ENCODE data around the gene SLAMF1.
"Not testable (repeated sequence)": the region's sequence is repeated elsewhere in the genome, so short reads cannot be mapped to it uniquely, and the experiment has no call there.

The SLAMF1 gene

DNA sequence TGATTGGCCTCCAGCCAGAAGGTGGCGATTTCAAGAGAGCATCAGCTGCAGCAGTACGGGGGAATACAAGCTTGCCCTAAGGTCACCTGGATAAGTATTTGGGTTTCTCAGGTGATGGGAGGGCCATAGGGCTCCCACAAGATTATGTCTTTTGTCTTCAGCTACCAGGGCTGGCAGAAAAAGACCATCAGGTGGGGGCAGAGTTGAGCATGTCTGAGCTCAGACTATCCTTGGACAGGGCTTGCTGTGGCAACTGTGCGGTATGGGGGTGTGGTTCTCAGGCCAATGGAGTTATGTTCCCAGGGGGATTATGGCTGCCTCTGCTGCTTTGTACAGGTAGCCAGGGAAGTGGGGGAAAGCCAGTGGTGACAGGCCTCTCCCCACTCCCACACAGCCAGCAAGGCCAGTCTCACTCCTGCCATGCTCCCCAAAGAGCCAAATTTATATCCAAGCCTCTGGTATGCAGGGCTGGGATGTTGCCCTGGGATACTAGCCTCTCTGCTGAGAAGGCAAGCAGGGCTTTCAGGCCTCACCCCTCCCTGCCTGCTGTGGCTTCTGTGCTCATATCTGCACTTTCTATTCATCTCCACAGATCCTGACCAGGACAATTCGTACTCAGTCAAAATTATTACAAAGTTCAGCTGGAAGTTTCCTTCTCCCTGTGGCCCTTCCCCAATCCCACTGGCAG, 40.9 kb downstream of the SLAMF1 start:
- peak; percentile 7 for TF ChIP-seq CTCF (conservative IDR thresholded peaks at IDR 0.05; ENCODE audit: low read depth, low read length)
- H3K4me3 ChIP-seq (ENCODE audit: low read length) = no peak overlapping the region
- DNase-seq (ENCODE audit: low read depth) = peak; percentile 12

GRCh38 chr1:160605205-160605604, 41.6 kb downstream of the SLAMF1 start:
- no peak overlapping the region for H3K4me3 ChIP-seq (ENCODE audit: low read length)
- no peak for TF ChIP-seq CTCF (conservative IDR thresholded peaks at IDR 0.05; ENCODE audit: low read depth, low read length)
- DNase-seq (ENCODE audit: low read depth) = no peak

DNA sequence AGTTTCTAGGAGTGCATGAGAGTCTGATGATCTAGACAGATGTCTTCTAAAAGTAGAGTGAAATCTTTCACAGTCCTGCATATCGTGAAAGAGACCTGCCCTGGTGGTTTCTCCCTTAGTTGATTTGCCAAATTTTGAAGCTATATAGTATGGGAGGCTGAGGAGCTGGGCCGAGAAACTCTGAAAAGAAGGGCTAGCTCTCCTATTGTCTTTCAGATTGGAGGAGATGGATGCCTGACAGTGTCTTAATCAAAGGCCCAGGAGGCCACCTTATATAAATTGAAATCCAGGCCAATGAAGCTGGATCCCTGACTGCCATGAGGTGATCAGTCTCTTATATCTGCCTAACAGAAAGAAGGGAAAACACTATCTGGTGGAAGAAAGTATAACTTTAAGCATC, 49.1 kb downstream of the SLAMF1 start:
- TF ChIP-seq CTCF (conservative IDR thresholded peaks at IDR 0.05; ENCODE audit: low read depth, low read length) = no peak
- no peak overlapping the region for H3K4me3 ChIP-seq (ENCODE audit: low read length)
- no peak for DNase-seq (ENCODE audit: low read depth)

DNA sequence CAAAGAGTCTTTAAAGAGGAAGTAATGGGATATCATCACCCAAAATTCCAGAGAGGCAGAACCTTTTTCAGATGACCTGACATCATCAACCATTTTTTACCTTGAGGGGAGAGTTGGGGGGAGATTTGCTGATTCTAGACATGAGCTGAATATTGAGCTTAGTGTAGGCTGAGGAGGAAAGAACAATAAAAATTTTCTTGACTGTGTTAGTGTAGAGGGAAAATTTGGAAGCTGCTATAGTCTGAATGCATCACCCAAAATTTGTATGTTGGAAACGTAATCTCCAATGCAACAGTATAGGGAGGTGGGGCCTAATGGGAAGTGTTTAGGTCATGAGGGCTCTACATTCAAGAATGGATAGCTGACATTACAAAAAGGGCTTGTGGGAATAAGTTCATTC, 49.8 kb downstream of the SLAMF1 start:
- H3K4me3 ChIP-seq (ENCODE audit: low read length) = no peak overlapping the region
- no peak for DNase-seq (ENCODE audit: low read depth)
- no peak for TF ChIP-seq CTCF (conservative IDR thresholded peaks at IDR 0.05; ENCODE audit: low read depth, low read length)

GRCh38 chr1:160590488-160590887, 56.4 kb downstream of the SLAMF1 start:
- no peak for TF ChIP-seq CTCF (conservative IDR thresholded peaks at IDR 0.05; ENCODE audit: low read depth, low read length)
- no peak for DNase-seq (ENCODE audit: low read depth)
- H3K4me3 ChIP-seq (ENCODE audit: low read length) = no peak overlapping the region

DNA sequence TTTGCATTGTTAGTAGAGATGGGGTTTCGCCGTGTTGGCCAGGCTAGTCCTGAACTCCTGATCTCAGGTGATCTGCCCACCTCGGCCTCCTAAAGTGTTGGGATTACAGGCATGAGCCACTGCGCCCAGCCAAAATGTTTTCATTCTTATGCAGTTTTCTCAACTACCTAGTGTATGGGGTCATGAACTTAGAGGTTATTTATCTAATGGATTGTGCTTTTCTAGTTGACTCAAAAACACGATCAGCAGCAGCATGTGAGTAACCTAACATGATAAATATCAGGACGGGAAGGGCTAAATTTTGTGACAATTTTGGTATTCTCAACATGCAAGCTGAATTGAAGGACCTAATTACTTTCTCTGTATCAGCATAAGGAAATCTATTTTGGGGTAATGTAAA, 58.4 kb downstream of the SLAMF1 start:
- no peak for TF ChIP-seq CTCF (conservative IDR thresholded peaks at IDR 0.05; ENCODE audit: low read depth, low read length)
- no peak overlapping the region for H3K4me3 ChIP-seq (ENCODE audit: low read length)
- DNase-seq (ENCODE audit: low read depth) = no peak

- H3K4me3 ChIP-seq (ENCODE audit: low read length) = no peak overlapping the region
- no peak for DNase-seq (ENCODE audit: low read depth)
- TF ChIP-seq CTCF (conservative IDR thresholded peaks at IDR 0.05; ENCODE audit: low read depth, low read length) = no peak
Measured at GRCh38 chr1:160584784-160585183, 62.1 kb downstream of the SLAMF1 start.

GRCh38 chr1:160582976-160583375, 63.9 kb downstream of the SLAMF1 start:
- not testable (repeated sequence) for DNase-seq (ENCODE audit: low read depth)

More at GRCh38 chr1:160582976-160583375, 63.9 kb downstream of the SLAMF1 start:
- not testable (repeated sequence) for H3K4me3 ChIP-seq (ENCODE audit: low read length)

Data from retinal pigment epithelial cell (primary cell).